Upper lobe of left lung (tissue), 4 donors: ENCODE data around the gene DPPA2.

Source experiments
- CTCF ChIP-seq, 6 experiments: fragments of 450-650 bp in 4 of 6; fragments of 200-600 bp in 2 of 6; sonication (generic) in 2 of 6; IDR thresholded peaks; one replicate each; pipeline ENCODE4 v1.5.1; 2016 to 2019; ENCODE audit warnings: antibody characterized with exemption in 6 of 6
- POLR2A ChIP-seq, 4 donors: fragments of 450-650 bp; IDR thresholded peaks; one replicate each; pipeline ENCODE4 v1.5.1; 2016 to 2017; ENCODE audit warnings: antibody characterized with exemption in 4 of 4, mild to moderate bottlenecking in 2 of 4
- POLR2AphosphoS5 ChIP-seq, 2 donors: sonication (generic); formaldehyde crosslinking; IDR thresholded peaks; one replicate each; pipeline ENCODE4 v1.5.1; 2017; ENCODE audit warnings: antibody characterized with exemption in 2 of 2

- TF ChIP-seq CTCF (IDR thresholded peaks at IDR 0.05) = no peak
- no peak for TF ChIP-seq POLR2AphosphoS5 (IDR thresholded peaks at IDR 0.05)
- no peak for TF ChIP-seq POLR2A (IDR thresholded peaks at IDR 0.05)
Measured at GRCh38 chr3:109325657-109326056, 9.3 kb upstream of the DPPA2 start.
